Panc1 (cell line): ENCODE results near the gene TMEM25. TPM values are rescaled to one million over a fixed set of nuclear protein-coding genes. Genes with fewer than 3 reads are reported as not detected.

Experiments
- ATAC-seq: fragments of 200-7000 bp; cut with Tn5 transposase; 2 replicates; pipeline ENCODE4 v1.9.1; 2020; ENCODE audit warnings: mild to moderate bottlenecking, moderate library complexity
- BruUV-seq: library from RNA; stranded (reverse); fragments of 400-500 nt; replicated peaks from 2 replicates; lab custom pipeline; 2021; lab: Mats Ljungman, UMichigan
- CTCF ChIA-PET: fragments of 300-600 bp; sonication (Branson Sonifier 250); formaldehyde crosslinking; loops from one replicate; lab custom pipeline; 2022; ENCODE audit warnings: antibody characterized with exemption; lab: Charles Lee
- POLR2A ChIA-PET: fragments of 300-600 bp; sonication (Branson Sonifier 250); formaldehyde crosslinking; loops from one replicate; lab custom pipeline; 2022; ENCODE audit warnings: antibody characterized with exemption; lab: Charles Lee
- DNase-seq: peaks from one replicate; pipeline ENCODE4 v3.0.0-alpha.2; 2010; ENCODE audit warnings: low read depth, low spot score
- H3K27ac ChIP-seq: 2 replicates; pipeline ENCODE4 v1.5.1; 2011; ENCODE audit warnings: mild to moderate bottlenecking, low read length, inconsistent platforms
- H3K27me3 ChIP-seq: fragments of 200-500 bp; sonication (Bioruptor generic); 2 replicates; pipeline ENCODE4 v1.6.0; 2014; ENCODE audit warnings: low read length, inconsistent platforms; ENCODE audit not compliant: control insufficient read depth, insufficient read depth
- H3K36me3 ChIP-seq: fragments of 200-500 bp; sonication (Bioruptor generic); 2 replicates; pipeline ENCODE4 v1.5.1; 2014; ENCODE audit warnings: inconsistent platforms, mild to moderate bottlenecking, low read length, moderate library complexity; ENCODE audit not compliant: control insufficient read depth, insufficient read depth
- H3K4me1 ChIP-seq: 2 replicates; pipeline ENCODE4 v1.5.1; 2011; ENCODE audit warnings: inconsistent platforms, mild to moderate bottlenecking, low read length, moderate library complexity; ENCODE audit not compliant: control insufficient read depth, insufficient read depth
- H3K4me3 ChIP-seq, 2 experiments: 2 replicates each; pipeline ENCODE4 v1.5.1; 2011 to 2012; ENCODE audit warnings: low read depth in 2 of 2, low read length in 2 of 2, mild to moderate bottlenecking in 2 of 2, inconsistent platforms in 1 of 2, moderate library complexity in 1 of 2
- H3K9me3 ChIP-seq: fragments of 200-500 bp; sonication (Bioruptor generic); 2 replicates; pipeline ENCODE4 v1.5.1; 2014; ENCODE audit warnings: low read depth, mild to moderate bottlenecking, inconsistent platforms, low read length, moderate library complexity; ENCODE audit not compliant: control insufficient read depth, insufficient read depth
- POLR2AphosphoS5 ChIP-seq: IDR thresholded peaks from 2 replicates; pipeline ENCODE4 v1.6.1; 2012; ENCODE audit warnings: mild to moderate bottlenecking, low read depth, low read length, moderate library complexity
- REST ChIP-seq, 2 experiments: IDR thresholded peaks; 2 replicates each; pipeline ENCODE4 v1.6.1; 2011 to 2012; ENCODE audit warnings: low read depth in 2 of 2, control low read depth in 1 of 2, low read length in 1 of 2, mild to moderate bottlenecking in 1 of 2, moderate library complexity in 1 of 2; ENCODE audit not compliant: insufficient read depth in 1 of 2
- SIN3A ChIP-seq: IDR thresholded peaks from 2 replicates; pipeline ENCODE4 v1.6.1; 2012; ENCODE audit warnings: low read depth, mild to moderate bottlenecking, low read length, moderate library complexity, borderline replicate concordance; ENCODE audit not compliant: insufficient read depth
- TCF7L2 ChIP-seq: IDR thresholded peaks from 2 replicates; pipeline ENCODE4 v1.6.1; 2011; ENCODE audit warnings: mild to moderate bottlenecking, low read depth, low read length, inconsistent platforms
- in situ Hi-C: cut with HindIII; loops from 2 replicates; pipeline ENCODE4 v1.10.0; 2016; ENCODE audit warnings: low sequenced_read_pairs, low pct_unique_long_range_greater_than_20kb
- intact Hi-C: fragments of 100-400 bp; cut with micrococcal nuclease; formaldehyde crosslinking; loops from one replicate; pipeline ENCODE4 v1.10.0; 2022; ENCODE audit not compliant: unreplicated experiment
- total RNA-seq: library from RNA; stranded (reverse); gene quantifications from one replicate; pipeline ENCODE4 v1.2.1, GENCODE V29; 2021; ENCODE audit not compliant: unreplicated experiment
- TF ChIP-seq, protein P1 (sequence below): fragments of 450-650 bp; IDR thresholded peaks from 2 replicates; pipeline ENCODE4 v1.5.1; 2017; ENCODE audit warnings: mild to moderate bottlenecking

Gene TMEM25
- total RNA-seq, 1 experiment from 2014 or later: 6.7 TPM

DNA sequence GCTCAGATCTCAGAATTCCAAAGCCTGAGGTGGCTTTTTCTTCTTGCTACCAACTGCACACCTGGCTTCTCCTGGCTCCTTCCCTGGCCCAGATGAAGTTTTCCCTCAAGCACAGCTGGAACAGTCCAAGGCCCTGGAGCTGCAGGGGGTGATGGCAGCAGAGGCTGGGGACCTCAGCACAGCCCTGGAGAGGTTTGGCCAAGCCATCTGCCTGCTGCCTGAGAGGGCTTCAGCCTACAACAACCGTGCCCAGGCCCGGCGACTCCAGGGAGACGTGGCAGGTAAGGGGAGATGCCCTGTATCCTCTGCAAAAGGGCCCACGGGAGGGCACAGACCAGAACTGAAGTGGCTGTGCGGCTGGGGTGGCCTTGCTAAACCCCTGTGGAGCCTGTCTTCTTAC lies 2.5 kb upstream of the TMEM25 start:
- TF ChIP-seq, protein P1, sequence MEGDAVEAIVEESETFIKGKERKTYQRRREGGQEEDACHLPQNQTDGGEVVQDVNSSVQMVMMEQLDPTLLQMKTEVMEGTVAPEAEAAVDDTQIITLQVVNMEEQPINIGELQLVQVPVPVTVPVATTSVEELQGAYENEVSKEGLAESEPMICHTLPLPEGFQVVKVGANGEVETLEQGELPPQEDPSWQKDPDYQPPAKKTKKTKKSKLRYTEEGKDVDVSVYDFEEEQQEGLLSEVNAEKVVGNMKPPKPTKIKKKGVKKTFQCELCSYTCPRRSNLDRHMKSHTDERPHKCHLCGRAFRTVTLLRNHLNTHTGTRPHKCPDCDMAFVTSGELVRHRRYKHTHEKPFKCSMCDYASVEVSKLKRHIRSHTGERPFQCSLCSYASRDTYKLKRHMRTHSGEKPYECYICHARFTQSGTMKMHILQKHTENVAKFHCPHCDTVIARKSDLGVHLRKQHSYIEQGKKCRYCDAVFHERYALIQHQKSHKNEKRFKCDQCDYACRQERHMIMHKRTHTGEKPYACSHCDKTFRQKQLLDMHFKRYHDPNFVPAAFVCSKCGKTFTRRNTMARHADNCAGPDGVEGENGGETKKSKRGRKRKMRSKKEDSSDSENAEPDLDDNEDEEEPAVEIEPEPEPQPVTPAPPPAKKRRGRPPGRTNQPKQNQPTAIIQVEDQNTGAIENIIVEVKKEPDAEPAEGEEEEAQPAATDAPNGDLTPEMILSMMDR: no peak
- TF ChIP-seq TCF7L2 (no peak), REST (IDR thresholded peaks at IDR 0.05; ENCODE audit: insufficient read depth in 1 of 2, low read depth in 2 of 2, low read length in 1 of 2) (no peak), POLR2AphosphoS5 (no peak), SIN3A (no peak)
- POLR2A ChIA-PET: no interaction called here
- no peaks in the 10 kb centered on the region for H3K9me3 ChIP-seq

DNA sequence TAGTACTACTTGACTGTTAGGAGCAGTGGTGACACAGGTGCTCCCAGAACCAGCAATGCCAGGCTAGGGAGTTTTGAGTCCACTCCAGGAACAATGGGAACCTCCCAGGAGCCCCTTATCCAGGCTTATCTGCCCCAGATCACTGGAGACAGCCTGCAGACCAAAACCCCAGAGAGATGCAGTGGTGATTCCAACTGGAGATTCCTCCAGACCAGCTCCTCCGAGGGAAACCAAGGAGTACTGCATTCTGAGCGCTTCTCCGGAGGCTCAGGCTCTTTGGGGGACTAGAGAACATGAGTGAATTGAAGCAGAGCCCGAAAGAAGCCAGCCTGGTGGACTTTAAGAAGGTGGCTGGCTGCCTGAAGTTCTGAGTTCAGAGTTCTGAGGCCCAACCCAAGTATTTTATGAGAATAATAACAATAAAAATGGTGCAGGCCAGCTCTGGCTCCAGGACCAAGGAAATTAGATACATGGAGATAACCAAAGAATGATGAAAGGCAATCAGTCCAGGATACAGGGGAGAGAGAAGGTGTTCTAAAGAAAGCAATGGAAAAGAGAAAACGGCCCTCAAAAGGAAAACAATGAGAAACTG lies 1.3 kb upstream of the TMEM25 start:
- CTCF ChIA-PET: interaction anchor here (1.0 kb wide), 1 partner anchor 35 kb away, joined by 4 read pairs; no protein-coding TSS in a partner anchor
- no TSS peak for BruUV-seq

More for the DNA sequence above, 2.5 kb upstream of the TMEM25 start:
- Histone ChIP-seq H3K27ac (no peak overlapping the region), H3K4me1 (peaks cover 21% of the 10 kb centered on the region), H3K36me3 (peaks cover 7% of the 10 kb centered on the region; the same call in 1 of the 2 replicates), H3K4me3 (no peak overlapping the region), H3K27me3 (no peaks in the 10 kb centered on the region)
- intact Hi-C loops: no loop called here
- in situ Hi-C loops: loop anchor here (5.0 kb wide), 1 partner anchor 49 kb away; no protein-coding TSS in a partner anchor
- no peak for ATAC-seq
- DNase-seq: no peak
- CTCF ChIA-PET: no interaction called here
- BruUV-seq: no TSS peak

More for the DNA sequence above, 1.3 kb upstream of the TMEM25 start:
- Histone ChIP-seq H3K4me3 (peak overlapping the region; percentile 62 to 67; a peak in 3 of 4 replicates), H3K27me3 (no peaks in the 10 kb centered on the region), H3K27ac (0 out of 2 replicates have a peak overlapping the region, but pooled peaks have one; percentile 5), H3K36me3 (peaks cover 4% of the 10 kb centered on the region; the same call in 1 of the 2 replicates), H3K9me3 (no peaks in the 10 kb centered on the region), H3K4me1 (peaks cover 21% of the 10 kb centered on the region)
- in situ Hi-C loops: loop anchor here (5.0 kb wide), 1 partner anchor 48 kb away; no protein-coding TSS in a partner anchor
- no peak for DNase-seq
- TF ChIP-seq POLR2AphosphoS5 (no peak), SIN3A (no peak)
- TF ChIP-seq, protein P1: no peak
- ATAC-seq: no peak
- intact Hi-C loops: loop anchor here (5.0 kb wide), 1 partner anchor 38 kb away; the partner anchor contains the start of gene IFT46
- POLR2A ChIA-PET: no interaction called here
